GM10248 (cell line): Measurements from ENCODE around the gene PFN1.

Experiments used
- CTCF ChIA-PET: fragments of 300-600 bp; sonication (Branson Sonifier 250); formaldehyde crosslinking; extraction: SDS; loops from one replicate; lab custom pipeline; 2021; ENCODE audit warnings: antibody characterized with exemption; lab: Yijun Ruan, JAX
- POLR2A ChIA-PET: fragments of 350-650 bp; sonication (Branson Sonifier 250); formaldehyde crosslinking; extraction: SDS; loops from one replicate; lab custom pipeline; 2020; ENCODE audit warnings: antibody characterized with exemption; lab: Yijun Ruan, JAX
- DNase-seq: peaks from one replicate; pipeline ENCODE4 v3.0.0; 2012; ENCODE audit errors: extremely low spot score
- CTCF ChIP-seq: IDR thresholded peaks from 2 replicates; pipeline ENCODE4 v1.5.1; 2012; ENCODE audit warnings: mild to moderate bottlenecking, low read depth; ENCODE audit errors: extremely low read depth, missing control alignments, control extremely low read depth

PFN1 gene

DNA sequence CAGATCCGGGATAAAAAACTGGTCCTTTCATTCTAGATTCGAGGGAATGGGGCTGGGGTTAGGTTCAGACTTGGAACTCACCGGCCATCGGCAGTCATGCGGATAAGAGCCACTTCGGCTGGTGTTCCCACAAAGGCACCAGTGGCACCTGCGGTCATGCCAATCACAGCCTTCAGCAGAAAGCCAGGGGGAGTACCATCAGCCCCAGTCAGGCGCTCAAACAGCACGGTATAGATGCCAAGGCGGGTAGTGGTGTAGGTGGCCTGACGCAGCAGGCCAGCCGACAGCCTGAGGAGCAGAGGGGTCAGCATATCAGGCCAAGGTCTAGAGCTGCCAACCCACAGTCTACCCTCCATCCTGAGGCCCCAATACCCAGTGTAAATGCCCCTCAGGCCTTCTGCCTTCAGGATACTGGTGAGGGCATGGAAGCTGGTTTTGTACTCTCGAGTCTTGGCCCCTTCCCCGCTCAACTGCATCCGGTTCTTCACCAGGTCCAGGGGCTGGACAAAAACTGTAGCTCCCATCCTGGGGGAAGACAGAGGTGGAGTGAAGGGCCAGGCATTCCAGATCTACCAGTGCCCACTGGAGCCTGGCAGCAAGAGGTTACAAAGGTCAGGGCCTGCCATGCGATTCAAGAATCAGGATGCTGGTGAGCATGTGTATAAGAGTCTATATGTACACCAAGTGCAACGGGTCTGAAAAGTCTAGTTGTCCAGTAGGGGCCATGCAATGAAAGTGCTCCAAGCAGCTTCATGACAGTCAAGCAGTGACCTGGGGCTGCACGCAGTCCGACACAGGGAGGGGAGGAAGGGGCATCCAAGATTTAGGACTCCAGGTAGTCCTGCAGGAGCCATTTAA lies 9.4 kb downstream of the PFN1 start:
- no peak for DNase-seq
- no peak for TF ChIP-seq CTCF
- CTCF ChIA-PET = interaction anchor here (1.0 to 2.3 kb wide), 6 partner anchors 13 to 49 kb away, joined by 3 to 12 read pairs (median 3); partner anchors contain the start of gene CAMTA2
- POLR2A ChIA-PET = interaction anchor here (0.8 to 1.8 kb wide), 6 partner anchors 10 to 39 kb away, joined by 4 to 25 read pairs (median 7); partner anchors contain the start of genes C17orf107, PFN1 and SPAG7

DNA sequence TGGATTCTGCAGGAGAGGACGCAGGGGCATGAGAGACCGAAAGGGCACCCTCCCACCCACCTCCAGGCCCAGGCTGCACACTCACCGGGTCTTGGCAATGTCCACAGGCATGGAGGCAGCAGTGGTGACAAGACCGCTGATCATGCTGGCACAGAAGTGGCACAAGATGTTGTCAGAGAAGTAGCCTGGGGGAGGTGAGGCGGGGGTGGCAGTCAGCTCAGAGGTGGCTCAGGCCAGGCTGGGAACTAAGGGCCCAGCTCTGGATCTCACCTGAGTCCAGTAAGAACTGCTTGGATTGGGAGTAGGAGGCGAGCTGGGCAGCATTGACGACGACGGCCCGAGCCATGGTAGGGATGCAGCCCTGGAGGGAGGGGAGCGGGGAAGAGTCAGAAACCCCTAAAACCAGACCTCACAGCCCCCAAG lies 10.2 kb downstream of the PFN1 start:
- CTCF ChIA-PET = interaction anchor here (1.4 kb wide), 1 partner anchor 29 kb away, joined by 6 read pairs; no protein-coding TSS in a partner anchor
- TF ChIP-seq CTCF = no peak
- no peak for DNase-seq
- POLR2A ChIA-PET = no interaction called here

- CTCF ChIA-PET = interaction anchor here (1.1 to 1.4 kb wide), 2 partner anchors 11 to 28 kb away, joined by 3 to 6 read pairs; no protein-coding TSS in a partner anchor
These were observed 10.8 kb downstream of the PFN1 start for GRCh38 chr17:4937553-4937952.

GRCh38 chr17:4936436-4936835 lies 11.9 kb downstream of the PFN1 start:
- CTCF ChIA-PET = interaction anchor here (0.8 to 1.1 kb wide), 2 partner anchors 10 to 27 kb away, joined by 3 to 5 read pairs; no protein-coding TSS in a partner anchor
- POLR2A ChIA-PET = no interaction called here
- TF ChIP-seq CTCF = no peak

More at GRCh38 chr17:4937553-4937952, 10.8 kb downstream of the PFN1 start:
- DNase-seq = no peak
- TF ChIP-seq CTCF = no peak
- POLR2A ChIA-PET = no interaction called here

DNA sequence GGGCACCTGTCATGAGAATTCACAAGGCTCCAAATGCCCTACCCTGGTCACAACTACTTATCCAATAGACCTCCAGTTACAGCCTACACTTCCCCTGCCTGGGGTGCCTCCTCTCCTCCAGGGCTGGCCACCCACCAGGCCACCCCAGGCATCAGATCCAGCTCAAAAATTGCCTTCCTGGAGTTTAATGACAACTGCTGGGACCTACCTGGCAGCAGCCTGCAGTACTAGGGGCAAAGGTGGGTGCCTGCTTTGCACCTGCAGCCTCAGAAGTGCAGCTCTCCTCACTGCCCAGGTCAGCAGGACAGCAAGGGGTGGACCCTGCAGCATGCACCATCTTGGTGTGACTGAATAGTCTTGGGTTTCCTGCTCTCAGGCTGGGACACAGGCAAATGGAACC lies 12.7 kb downstream of the PFN1 start:
- ChIA-PET CTCF (no interaction called here), POLR2A (no interaction called here)
- DNase-seq = no peak
- TF ChIP-seq CTCF = no peak

More at GRCh38 chr17:4936436-4936835, 11.9 kb downstream of the PFN1 start:
- no peak for DNase-seq

- peak; percentile 46 for DNase-seq
- peak; percentile 36 for TF ChIP-seq CTCF
- CTCF ChIA-PET = interaction anchor here (0.7 to 1.4 kb wide), 5 partner anchors 14 to 367 kb away, joined by 3 to 6 read pairs (median 3); no protein-coding TSS in a partner anchor
- POLR2A ChIA-PET = no interaction called here
These were observed 14.0 kb downstream of the PFN1 start for GRCh38 chr17:4934173-4934979.
